ENCODE data around the gene PTPN12. TPM values are rescaled to one million over a fixed set of nuclear protein-coding genes. Genes with fewer than 3 reads are reported as not detected.
"Not testable (repeated sequence)": the region's sequence is repeated elsewhere in the genome, so short reads cannot be mapped to it uniquely, and the experiment has no call there.

Gene PTPN12
- 4.8 TPM for polyA plus RNA-seq

GRCh38 chr7:77537136-77537777 is at the start of gene PTPN12:
Gene PTPN12, plus strand, starts transcription at chr7:77537295. Its CDS starts 252 bp downstream, at chr7:77537547.
- Mint-ChIP-seq H3K36me3 (no peaks in the 10 kb centered on the region), H3K27me3 (no peaks in the 10 kb centered on the region), H3K4me3 (peak within 1 kb of the TSS; percentile 98 to 100 (median 100)), H3K9me3 (peaks cover 0 to 2% (median 0%) of the 10 kb centered on the region in 3 donors), H3K27ac (peak within 1 kb of the TSS; percentile 96 to 100 (median 97)), H3K4me1 (peaks cover 12 to 41% (median 23%) of the 10 kb centered on the region in 3 donors)

GRCh38 chr7:77488986-77489385 is 48.1 kb upstream of the PTPN12 start:
- Mint-ChIP-seq H3K27me3 (peaks cover 3% of the 10 kb centered on the region), H3K36me3 (no peaks in the 10 kb centered on the region), H3K9me3 (peaks cover 2 to 12% (median 4%) of the 10 kb centered on the region in 3 donors), H3K4me3 (no peak overlapping the region), H3K27ac (no peak overlapping the region), H3K4me1 (no peaks in the 10 kb centered on the region)

GRCh38 chr7:77497079-77497478 is 40.0 kb upstream of the PTPN12 start:
- H3K4me1 Mint-ChIP-seq = peaks cover 0 to 4% (median 0%) of the 10 kb centered on the region in 3 donors
- H3K27ac Mint-ChIP-seq = no peak overlapping the region
- H3K36me3 Mint-ChIP-seq = no peaks in the 10 kb centered on the region
- peaks cover 3% of the 10 kb centered on the region for H3K27me3 Mint-ChIP-seq
- no peak overlapping the region for H3K4me3 Mint-ChIP-seq
- peaks cover 4 to 24% (median 11%) of the 10 kb centered on the region in 3 donors for H3K9me3 Mint-ChIP-seq

GRCh38 chr7:77498659-77499379 is 38.3 kb upstream of the PTPN12 start:
- no peaks in the 10 kb centered on the region for H3K36me3 Mint-ChIP-seq
- peaks cover 3 to 14% (median 6%) of the 10 kb centered on the region in 3 donors for H3K9me3 Mint-ChIP-seq
- H3K27ac Mint-ChIP-seq = no peak overlapping the region
- H3K4me3 Mint-ChIP-seq = no peak overlapping the region
- H3K27me3 Mint-ChIP-seq = no peaks in the 10 kb centered on the region
- H3K4me1 Mint-ChIP-seq = peaks cover 0 to 4% (median 0%) of the 10 kb centered on the region in 3 donors

- no peaks in the 10 kb centered on the region for H3K27me3 Mint-ChIP-seq
- peaks cover 0 to 4% (median 0%) of the 10 kb centered on the region in 3 donors for H3K4me1 Mint-ChIP-seq
- H3K9me3 Mint-ChIP-seq = no peaks in the 10 kb centered on the region
- H3K4me3 Mint-ChIP-seq = no peak overlapping the region
- H3K36me3 Mint-ChIP-seq = no peaks in the 10 kb centered on the region
- H3K27ac Mint-ChIP-seq = no peak overlapping the region
These were observed 35.9 kb upstream of the PTPN12 start for GRCh38 chr7:77501192-77501515.

GRCh38 chr7:77504951-77505350 is 32.1 kb upstream of the PTPN12 start:
- Mint-ChIP-seq H3K36me3 (no peaks in the 10 kb centered on the region), H3K4me3 (peak overlapping the region in 1 of 4 donors; percentile 55), H3K4me1 (peaks cover 0 to 4% (median 0%) of the 10 kb centered on the region in 3 donors), H3K27me3 (no peaks in the 10 kb centered on the region), H3K9me3 (no peaks in the 10 kb centered on the region), H3K27ac (no peak overlapping the region)

GRCh38 chr7:77506899-77507298 is 30.2 kb upstream of the PTPN12 start:
- Mint-ChIP-seq H3K27me3 (no peaks in the 10 kb centered on the region), H3K4me1 (no peaks in the 10 kb centered on the region), H3K36me3 (no peaks in the 10 kb centered on the region), H3K9me3 (peaks cover 0 to 2% (median 0%) of the 10 kb centered on the region in 3 donors), H3K27ac (no peak overlapping the region), H3K4me3 (no peak overlapping the region)

- not testable (repeated sequence) for H3K27me3 Mint-ChIP-seq, H3K4me3 Mint-ChIP-seq, H3K9me3 Mint-ChIP-seq, H3K4me1 Mint-ChIP-seq, H3K36me3 Mint-ChIP-seq, H3K27ac Mint-ChIP-seq
These were observed 24.0 kb upstream of the PTPN12 start for GRCh38 chr7:77513002-77513670.

- H3K9me3 Mint-ChIP-seq = peaks cover 0 to 3% (median 0%) of the 10 kb centered on the region in 3 donors
- no peak overlapping the region for H3K4me3 Mint-ChIP-seq
- no peak overlapping the region for H3K27ac Mint-ChIP-seq
- no peaks in the 10 kb centered on the region for H3K27me3 Mint-ChIP-seq
- H3K36me3 Mint-ChIP-seq = no peaks in the 10 kb centered on the region
- H3K4me1 Mint-ChIP-seq = no peaks in the 10 kb centered on the region
These were observed 21.0 kb upstream of the PTPN12 start for GRCh38 chr7:77516085-77516484.

- H3K27ac Mint-ChIP-seq = no peak overlapping the region
These were observed 16.8 kb upstream of the PTPN12 start for GRCh38 chr7:77520261-77520660.

GRCh38 chr7:77521537-77521936 is 15.6 kb upstream of the PTPN12 start:
- not testable (repeated sequence) for H3K27me3 Mint-ChIP-seq, H3K4me3 Mint-ChIP-seq, H3K36me3 Mint-ChIP-seq, H3K27ac Mint-ChIP-seq, H3K9me3 Mint-ChIP-seq, H3K4me1 Mint-ChIP-seq

More at GRCh38 chr7:77520261-77520660, 16.8 kb upstream of the PTPN12 start:
- Mint-ChIP-seq H3K9me3 (no peaks in the 10 kb centered on the region), H3K4me1 (no peaks in the 10 kb centered on the region), H3K4me3 (no peak overlapping the region), H3K27me3 (no peaks in the 10 kb centered on the region), H3K36me3 (no peaks in the 10 kb centered on the region)

- Mint-ChIP-seq H3K9me3 (no peaks in the 10 kb centered on the region), H3K36me3 (no peaks in the 10 kb centered on the region), H3K4me3 (no peak overlapping the region), H3K4me1 (peaks cover 2 to 9% (median 5%) of the 10 kb centered on the region in 3 donors), H3K27ac (no peak overlapping the region), H3K27me3 (no peaks in the 10 kb centered on the region)
These were observed 12.4 kb upstream of the PTPN12 start for GRCh38 chr7:77524731-77525130.

- Mint-ChIP-seq H3K27me3 (no peaks in the 10 kb centered on the region), H3K4me3 (no peak overlapping the region), H3K4me1 (peaks cover 2 to 13% (median 8%) of the 10 kb centered on the region in 3 donors), H3K27ac (no peak overlapping the region), H3K9me3 (no peaks in the 10 kb centered on the region), H3K36me3 (no peaks in the 10 kb centered on the region)
These were observed 11.9 kb upstream of the PTPN12 start for GRCh38 chr7:77525231-77525630.

- Mint-ChIP-seq H3K4me3 (no peak overlapping the region), H3K36me3 (no peaks in the 10 kb centered on the region), H3K4me1 (peaks cover 12 to 27% (median 19%) of the 10 kb centered on the region in 3 donors), H3K27ac (peak overlapping the region in 1 of 3 donors; percentile 8), H3K27me3 (no peaks in the 10 kb centered on the region), H3K9me3 (no peaks in the 10 kb centered on the region)
These were observed 8.7 kb upstream of the PTPN12 start for GRCh38 chr7:77528368-77528767.

GRCh38 chr7:77529279-77529678 is 7.8 kb upstream of the PTPN12 start:
- Mint-ChIP-seq H3K9me3 (no peaks in the 10 kb centered on the region), H3K27me3 (no peaks in the 10 kb centered on the region), H3K27ac (peak overlapping the region in 2 of 3 donors; percentile 35 to 43), H3K4me1 (peaks cover 12 to 27% (median 19%) of the 10 kb centered on the region in 3 donors), H3K4me3 (no peak overlapping the region), H3K36me3 (no peaks in the 10 kb centered on the region)
